HepG2 (cell line): Measurements from ENCODE around the gene CALML4. TPM values are rescaled to one million over a fixed set of nuclear protein-coding genes. Genes with fewer than 3 reads are reported as not detected.

Experiments
- ATAC-seq: fragments of 200-7000 bp; cut with Tn5 transposase; 3 replicates; pipeline ENCODE4 v1.9.1; 2020; ENCODE audit warnings: mild to moderate bottlenecking, moderate library complexity
- BruUV-seq: library from RNA; stranded (reverse); fragments of 400-500 nt; replicated peaks from 2 replicates; lab custom pipeline; 2021; lab: Mats Ljungman, UMichigan
- CTCF ChIA-PET: fragments of 300-600 bp; formaldehyde crosslinking; extraction: SDS; loops from one replicate; lab custom pipeline; 2021; ENCODE audit warnings: low total read pairs, inconsistent platforms, low intra/inter-chr PET ratio; lab: Yijun Ruan, JAX
- POLR2A ChIA-PET: fragments of 350-600 bp; sonication (Branson Sonifier 250); formaldehyde crosslinking; loops from one replicate; lab custom pipeline; 2020; ENCODE audit warnings: antibody characterized with exemption, inconsistent platforms; lab: Yijun Ruan, JAX
- DNase-seq: peaks from one replicate; pipeline ENCODE4 v3.0.0-alpha.2; 2015; ENCODE audit warnings: low spot score
- FAIRE-seq: peaks from 3 replicates; lab custom pipeline; 2011; peaks lifted over from hg19 to GRCh38; lab: Jason Lieb, UNC
- H2AFZ ChIP-seq: one replicate; pipeline ENCODE4 v1.6.1; 2011; ENCODE audit warnings: low read length, inconsistent platforms
- H3K27ac ChIP-seq: fragments of 300-600 bp; 3 replicates; pipeline ENCODE4 v1.8.0; 2011; ENCODE audit warnings: mixed run types, mild to moderate bottlenecking, mixed read lengths, low read length, inconsistent platforms; ENCODE audit not compliant: insufficient read depth; ENCODE audit errors: extremely low read length
- H3K27me3 ChIP-seq, 2 experiments: fragments of 200-600 bp in 1 of 2; 2 replicates in 1 of 2; 3 replicates in 1 of 2; pipeline versions ENCODE4 v1.6.0 to v1.8.0; 2011; ENCODE audit warnings: low read length in 2 of 2, mild to moderate bottlenecking in 2 of 2, moderate library complexity in 2 of 2, inconsistent platforms in 1 of 2; ENCODE audit not compliant: insufficient read depth in 2 of 2, control insufficient read depth in 1 of 2
- H3K36me3 ChIP-seq, 2 experiments: fragments of 200-600 bp in 1 of 2; replicated peaks in 1 of 2; 2 replicates in 1 of 2; 3 replicates in 1 of 2; pipeline versions ENCODE4 v1.5.1 to v1.8.0; 2011; ENCODE audit warnings: low read length in 2 of 2, inconsistent platforms in 1 of 2; ENCODE audit not compliant: insufficient read depth in 2 of 2, control insufficient read depth in 1 of 2
- H3K4me1 ChIP-seq: 2 replicates; pipeline ENCODE4 v1.5.1; 2012; ENCODE audit warnings: low read length, inconsistent platforms; ENCODE audit not compliant: insufficient read depth
- H3K4me2 ChIP-seq: 2 replicates; pipeline ENCODE4 v1.6.0; 2011; ENCODE audit warnings: low read depth, low read length, inconsistent platforms
- H3K4me3 ChIP-seq, 3 experiments: fragments of 200-600 bp in 1 of 3; sonication (generic), shearing (Covaris generic) in 1 of 3; replicated peaks in 1 of 3; 2 replicates each; pipeline ENCODE4 v1.5.1; 2011 to 2016; ENCODE audit warnings: low read length in 3 of 3, inconsistent platforms in 2 of 3, low read depth in 2 of 3, mild to moderate bottlenecking in 2 of 3, control low read depth in 1 of 3, mixed read lengths in 1 of 3; ENCODE audit not compliant: insufficient read depth in 1 of 3
- H3K79me2 ChIP-seq: one replicate; pipeline ENCODE4 v1.6.1; 2011; ENCODE audit warnings: low read length, inconsistent platforms; ENCODE audit not compliant: insufficient read depth
- H3K9ac ChIP-seq: 2 replicates; pipeline ENCODE4 v1.6.0; 2011; ENCODE audit warnings: mild to moderate bottlenecking, low read depth, low read length, inconsistent platforms; ENCODE audit not compliant: insufficient read depth
- H3K9me3 ChIP-seq: 2 replicates; pipeline ENCODE4 v1.5.1; 2012; ENCODE audit warnings: mild to moderate bottlenecking, low read length
- H4K20me1 ChIP-seq: 2 replicates; pipeline ENCODE4 v1.6.0; 2011; ENCODE audit warnings: inconsistent platforms, mild to moderate bottlenecking, low read length, moderate library complexity; ENCODE audit not compliant: insufficient read depth
- ARHGAP35 ChIP-seq: sonication (generic); formaldehyde crosslinking; IDR thresholded peaks from 2 replicates; pipeline ENCODE4 v1.9.0; 2022; ENCODE audit warnings: mild to moderate bottlenecking, inconsistent platforms, moderate library complexity, missing genetic modification reagents, borderline replicate concordance
- NKX3-1 ChIP-seq: sonication (generic); formaldehyde crosslinking; IDR thresholded peaks from 2 replicates; pipeline ENCODE4 v1.5.0; 2020; ENCODE audit warnings: missing genetic modification reagents
- SCMH1 ChIP-seq: sonication (generic); formaldehyde crosslinking; IDR thresholded peaks from 2 replicates; pipeline ENCODE4 v1.9.0; 2021; ENCODE audit warnings: missing genetic modification reagents, mild to moderate bottlenecking, borderline replicate concordance
- ZNF510 ChIP-seq: sonication (generic); formaldehyde crosslinking; IDR thresholded peaks from 2 replicates; pipeline ENCODE4 v1.4.0; 2020; ENCODE audit warnings: low read depth, mild to moderate bottlenecking, missing genetic modification reagents
- WGBS: methylation state at CpG from one replicate; pipeline ENCODE4 v1.1.6; 2017; ENCODE audit warnings: low lambda C conversion rate; 5-methylcytosine and 5-hydroxymethylcytosine counted together
- in situ Hi-C: cut with HindIII; loops from 2 replicates; pipeline ENCODE4 v1.10.0; 2017; ENCODE audit warnings: low pct_unique_long_range_greater_than_20kb; ENCODE audit not compliant: extremely low pct_ligation_motif_present
- intact Hi-C: fragments of 100-400 bp; cut with micrococcal nuclease; formaldehyde crosslinking; loops from one replicate; pipeline ENCODE4 v1.10.0; 2022; ENCODE audit not compliant: unreplicated experiment
- polyA plus RNA-seq, 8 experiments: library from polyadenylated mRNA; depleted of rRNA in 3 of 8; stranded (reverse) in 7 of 8; unstranded in 1 of 8; fragments of >200 nt; fragmentation: Illumina TruSeq in 4 of 8; extraction: Trizol in 4 of 8; gene quantifications; 2 replicates each; pipeline versions ENCODE4 v1.2.1 to v1.2.3, GENCODE V29; 2011 to 2016; ENCODE audit warnings: low read depth in 4 of 8, missing spikeins in 1 of 8, mixed read lengths in 1 of 8; ENCODE audit not compliant: insufficient read depth in 1 of 8
- total RNA-seq, 5 experiments: library from RNA; depleted of rRNA; stranded (reverse); fragments of >200 nt; fragmentation: Illumina TruSeq; extraction: Trizol; gene quantifications; 2 replicates each; pipeline ENCODE4 v1.2.3, GENCODE V29; 2016; ENCODE audit warnings: low read depth in 1 of 5
- TF ChIP-seq, protein P1 (sequence below): sonication (generic); formaldehyde crosslinking; IDR thresholded peaks from 2 replicates; pipeline ENCODE4 v1.8.1; 2022; ENCODE audit warnings: mild to moderate bottlenecking, missing genetic modification reagents
- TF ChIP-seq, protein P2 (sequence below): sonication (generic); formaldehyde crosslinking; IDR thresholded peaks from 2 replicates; pipeline ENCODE4 v1.8.1; 2023; ENCODE audit warnings: mild to moderate bottlenecking, inconsistent platforms, moderate library complexity, missing genetic modification reagents, borderline replicate concordance
- TF ChIP-seq, protein P3 (sequence below): sonication (generic); formaldehyde crosslinking; IDR thresholded peaks from 2 replicates; pipeline ENCODE4 v1.5.0; 2020; ENCODE audit warnings: mild to moderate bottlenecking, missing genetic modification reagents, borderline replicate concordance
- TF ChIP-seq, protein P4 (sequence below): IDR thresholded peaks from 2 replicates; pipeline ENCODE4 v1.6.1; 2018; ENCODE audit warnings: missing genetic modification reagents
- TF ChIP-seq, protein P5 (sequence below): sonication (generic); formaldehyde crosslinking; IDR thresholded peaks from 2 replicates; pipeline ENCODE4 v1.5.0; 2020; ENCODE audit warnings: mild to moderate bottlenecking, missing genetic modification reagents

The CALML4 gene
- total and polyA plus RNA-seq, 2 of the 13 experiments (the other 11 are each of a cell fraction or from before 2014, with no cell fraction given): 3.6 to 8.7 TPM

DNA sequence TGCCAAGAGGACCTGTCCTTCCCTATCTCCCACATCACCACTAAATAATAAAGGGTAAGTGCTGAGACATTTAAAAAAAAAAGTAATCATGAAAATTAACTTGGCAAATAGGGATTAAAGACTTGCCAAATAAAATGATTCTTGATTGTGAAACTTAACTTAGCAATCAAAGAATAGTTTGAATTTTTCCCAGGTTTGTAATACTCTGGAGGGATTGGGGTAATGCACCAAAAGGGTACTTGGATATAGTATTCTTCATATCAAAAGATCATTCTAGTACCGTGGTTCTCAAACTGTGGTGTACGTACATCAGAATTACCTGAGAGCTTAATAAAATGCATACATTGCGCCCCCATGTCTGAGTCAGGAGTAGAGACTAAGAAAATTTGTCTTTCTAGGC is 28.5 kb downstream of the CALML4 start:
- ChIA-PET CTCF (no interaction called here), POLR2A (no interaction called here)
- no TSS peak for BruUV-seq
- Histone ChIP-seq H3K9ac (no peak overlapping the region), H3K27me3 (no peaks in the 10 kb centered on the region), H3K4me2 (no peak overlapping the region), H3K36me3 (peaks cover 11 to 68% of the 10 kb centered on the region in 2 experiments), H3K27ac (no peak overlapping the region), H3K9me3 (no peaks in the 10 kb centered on the region), H2AFZ (no peak overlapping the region), H3K4me1 (no peaks in the 10 kb centered on the region), H3K4me3 (no peak overlapping the region), H4K20me1 (no peaks in the 10 kb centered on the region), H3K79me2 (no peaks in the 10 kb centered on the region)
- intact Hi-C loops (no loop called here), in situ Hi-C loops (no loop called here)
- ATAC-seq (no peak), FAIRE-seq (no peak), DNase-seq (no peak)
- WGBS: 100% methylated on average over 3 of the region's 3 CpGs
- TF ChIP-seq NKX3-1 (CRISPR knock-in tag): no peak
- no peak for TF ChIP-seq ARHGAP35 (CRISPR knock-in tag)
- TF ChIP-seq, protein P1, sequence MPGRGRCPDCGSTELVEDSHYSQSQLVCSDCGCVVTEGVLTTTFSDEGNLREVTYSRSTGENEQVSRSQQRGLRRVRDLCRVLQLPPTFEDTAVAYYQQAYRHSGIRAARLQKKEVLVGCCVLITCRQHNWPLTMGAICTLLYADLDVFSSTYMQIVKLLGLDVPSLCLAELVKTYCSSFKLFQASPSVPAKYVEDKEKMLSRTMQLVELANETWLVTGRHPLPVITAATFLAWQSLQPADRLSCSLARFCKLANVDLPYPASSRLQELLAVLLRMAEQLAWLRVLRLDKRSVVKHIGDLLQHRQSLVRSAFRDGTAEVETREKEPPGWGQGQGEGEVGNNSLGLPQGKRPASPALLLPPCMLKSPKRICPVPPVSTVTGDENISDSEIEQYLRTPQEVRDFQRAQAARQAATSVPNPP (CRISPR knock-in tag): no peak
- TF ChIP-seq, protein P2, sequence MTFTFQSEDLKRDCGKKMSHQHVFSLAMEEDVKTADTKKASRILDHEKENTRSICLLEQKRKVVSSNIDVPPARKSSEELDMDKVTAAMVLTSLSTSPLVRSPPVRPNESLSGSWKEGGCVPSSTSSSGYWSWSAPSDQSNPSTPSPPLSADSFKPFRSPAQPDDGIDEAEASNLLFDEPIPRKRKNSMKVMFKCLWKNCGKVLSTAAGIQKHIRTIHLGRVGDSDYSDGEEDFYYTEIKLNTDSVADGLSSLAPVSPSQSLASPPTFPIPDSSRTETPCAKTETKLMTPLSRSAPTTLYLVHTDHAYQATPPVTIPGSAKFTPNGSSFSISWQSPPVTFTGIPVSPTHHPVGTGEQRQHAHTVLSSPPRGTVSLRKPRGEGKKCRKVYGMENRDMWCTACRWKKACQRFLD (CRISPR knock-in tag): no peak
- TF ChIP-seq ZNF510 (CRISPR knock-in tag): no peak
- TF ChIP-seq, protein P3, sequence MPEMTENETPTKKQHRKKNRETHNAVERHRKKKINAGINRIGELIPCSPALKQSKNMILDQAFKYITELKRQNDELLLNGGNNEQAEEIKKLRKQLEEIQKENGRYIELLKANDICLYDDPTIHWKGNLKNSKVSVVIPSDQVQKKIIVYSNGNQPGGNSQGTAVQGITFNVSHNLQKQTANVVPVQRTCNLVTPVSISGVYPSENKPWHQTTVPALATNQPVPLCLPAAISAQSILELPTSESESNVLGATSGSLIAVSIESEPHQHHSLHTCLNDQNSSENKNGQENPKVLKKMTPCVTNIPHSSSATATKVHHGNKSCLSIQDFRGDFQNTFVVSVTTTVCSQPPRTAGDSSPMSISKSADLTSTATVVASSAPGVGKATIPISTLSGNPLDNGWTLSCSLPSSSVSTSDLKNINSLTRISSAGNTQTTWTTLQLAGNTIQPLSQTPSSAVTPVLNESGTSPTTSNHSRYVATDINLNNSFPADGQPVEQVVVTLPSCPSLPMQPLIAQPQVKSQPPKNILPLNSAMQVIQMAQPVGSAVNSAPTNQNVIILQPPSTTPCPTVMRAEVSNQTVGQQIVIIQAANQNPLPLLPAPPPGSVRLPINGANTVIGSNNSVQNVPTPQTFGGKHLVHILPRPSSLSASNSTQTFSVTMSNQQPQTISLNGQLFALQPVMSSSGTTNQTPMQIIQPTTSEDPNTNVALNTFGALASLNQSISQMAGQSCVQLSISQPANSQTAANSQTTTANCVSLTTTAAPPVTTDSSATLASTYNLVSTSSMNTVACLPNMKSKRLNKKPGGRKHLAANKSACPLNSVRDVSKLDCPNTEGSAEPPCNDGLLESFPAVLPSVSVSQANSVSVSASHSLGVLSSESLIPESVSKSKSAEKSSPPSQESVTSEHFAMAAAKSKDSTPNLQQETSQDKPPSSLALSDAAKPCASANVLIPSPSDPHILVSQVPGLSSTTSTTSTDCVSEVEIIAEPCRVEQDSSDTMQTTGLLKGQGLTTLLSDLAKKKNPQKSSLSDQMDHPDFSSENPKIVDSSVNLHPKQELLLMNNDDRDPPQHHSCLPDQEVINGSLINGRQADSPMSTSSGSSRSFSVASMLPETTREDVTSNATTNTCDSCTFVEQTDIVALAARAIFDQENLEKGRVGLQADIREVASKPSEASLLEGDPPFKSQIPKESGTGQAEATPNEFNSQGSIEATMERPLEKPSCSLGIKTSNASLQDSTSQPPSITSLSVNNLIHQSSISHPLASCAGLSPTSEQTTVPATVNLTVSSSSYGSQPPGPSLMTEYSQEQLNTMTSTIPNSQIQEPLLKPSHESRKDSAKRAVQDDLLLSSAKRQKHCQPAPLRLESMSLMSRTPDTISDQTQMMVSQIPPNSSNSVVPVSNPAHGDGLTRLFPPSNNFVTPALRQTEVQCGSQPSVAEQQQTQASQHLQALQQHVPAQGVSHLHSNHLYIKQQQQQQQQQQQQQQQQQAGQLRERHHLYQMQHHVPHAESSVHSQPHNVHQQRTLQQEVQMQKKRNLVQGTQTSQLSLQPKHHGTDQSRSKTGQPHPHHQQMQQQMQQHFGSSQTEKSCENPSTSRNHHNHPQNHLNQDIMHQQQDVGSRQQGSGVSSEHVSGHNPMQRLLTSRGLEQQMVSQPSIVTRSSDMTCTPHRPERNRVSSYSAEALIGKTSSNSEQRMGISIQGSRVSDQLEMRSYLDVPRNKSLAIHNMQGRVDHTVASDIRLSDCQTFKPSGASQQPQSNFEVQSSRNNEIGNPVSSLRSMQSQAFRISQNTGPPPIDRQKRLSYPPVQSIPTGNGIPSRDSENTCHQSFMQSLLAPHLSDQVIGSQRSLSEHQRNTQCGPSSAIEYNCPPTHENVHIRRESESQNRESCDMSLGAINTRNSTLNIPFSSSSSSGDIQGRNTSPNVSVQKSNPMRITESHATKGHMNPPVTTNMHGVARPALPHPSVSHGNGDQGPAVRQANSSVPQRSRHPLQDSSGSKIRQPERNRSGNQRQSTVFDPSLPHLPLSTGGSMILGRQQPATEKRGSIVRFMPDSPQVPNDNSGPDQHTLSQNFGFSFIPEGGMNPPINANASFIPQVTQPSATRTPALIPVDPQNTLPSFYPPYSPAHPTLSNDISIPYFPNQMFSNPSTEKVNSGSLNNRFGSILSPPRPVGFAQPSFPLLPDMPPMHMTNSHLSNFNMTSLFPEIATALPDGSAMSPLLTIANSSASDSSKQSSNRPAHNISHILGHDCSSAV (CRISPR knock-in tag): no peak
- no peak for TF ChIP-seq SCMH1 (CRISPR knock-in tag)
- TF ChIP-seq, protein P4, sequence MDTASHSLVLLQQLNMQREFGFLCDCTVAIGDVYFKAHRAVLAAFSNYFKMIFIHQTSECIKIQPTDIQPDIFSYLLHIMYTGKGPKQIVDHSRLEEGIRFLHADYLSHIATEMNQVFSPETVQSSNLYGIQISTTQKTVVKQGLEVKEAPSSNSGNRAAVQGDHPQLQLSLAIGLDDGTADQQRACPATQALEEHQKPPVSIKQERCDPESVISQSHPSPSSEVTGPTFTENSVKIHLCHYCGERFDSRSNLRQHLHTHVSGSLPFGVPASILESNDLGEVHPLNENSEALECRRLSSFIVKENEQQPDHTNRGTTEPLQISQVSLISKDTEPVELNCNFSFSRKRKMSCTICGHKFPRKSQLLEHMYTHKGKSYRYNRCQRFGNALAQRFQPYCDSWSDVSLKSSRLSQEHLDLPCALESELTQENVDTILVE (CRISPR knock-in tag): no peak
- TF ChIP-seq, protein P5, sequence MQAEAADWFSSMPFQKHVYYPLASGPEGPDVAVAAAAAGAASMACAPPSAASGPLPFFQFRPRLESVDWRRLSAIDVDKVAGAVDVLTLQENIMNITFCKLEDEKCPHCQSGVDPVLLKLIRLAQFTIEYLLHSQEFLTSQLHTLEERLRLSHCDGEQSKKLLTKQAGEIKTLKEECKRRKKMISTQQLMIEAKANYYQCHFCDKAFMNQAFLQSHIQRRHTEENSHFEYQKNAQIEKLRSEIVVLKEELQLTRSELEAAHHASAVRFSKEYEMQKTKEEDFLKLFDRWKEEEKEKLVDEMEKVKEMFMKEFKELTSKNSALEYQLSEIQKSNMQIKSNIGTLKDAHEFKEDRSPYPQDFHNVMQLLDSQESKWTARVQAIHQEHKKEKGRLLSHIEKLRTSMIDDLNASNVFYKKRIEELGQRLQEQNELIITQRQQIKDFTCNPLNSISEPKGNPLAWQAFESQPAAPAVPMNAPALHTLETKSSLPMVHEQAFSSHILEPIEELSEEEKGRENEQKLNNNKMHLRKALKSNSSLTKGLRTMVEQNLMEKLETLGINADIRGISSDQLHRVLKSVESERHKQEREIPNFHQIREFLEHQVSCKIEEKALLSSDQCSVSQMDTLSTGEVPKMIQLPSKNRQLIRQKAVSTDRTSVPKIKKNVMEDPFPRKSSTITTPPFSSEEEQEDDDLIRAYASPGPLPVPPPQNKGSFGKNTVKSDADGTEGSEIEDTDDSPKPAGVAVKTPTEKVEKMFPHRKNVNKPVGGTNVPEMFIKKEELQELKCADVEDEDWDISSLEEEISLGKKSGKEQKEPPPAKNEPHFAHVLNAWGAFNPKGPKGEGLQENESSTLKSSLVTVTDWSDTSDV (CRISPR knock-in tag): no peak
